HT-29 (cell line): ENCODE data around the gene SSB. TPM values are rescaled to one million over a fixed set of nuclear protein-coding genes. Genes with fewer than 3 reads are reported as not detected.
A peak's percentile ranks its signal among the peaks of the same experiment; 100 is the strongest.
"Not testable (repeated sequence)": the region's sequence is repeated elsewhere in the genome, so short reads cannot be mapped to it uniquely, and the experiment has no call there.

ENCODE experiments used
- DNase-seq: peaks from one replicate; pipeline ENCODE4 v3.0.0-alpha.2; 2015; ENCODE audit warnings: low spot score
- total RNA-seq: library from RNA; depleted of rRNA; stranded (reverse); fragments of >200 nt; shearing (Covaris generic); gene quantifications from 2 replicates; pipeline ENCODE4 v1.2.3, GENCODE V29; 2014; rRNA removed

SSB gene
- total RNA-seq, 1 experiment from 2014 or later = 77.5 TPM

DNA sequence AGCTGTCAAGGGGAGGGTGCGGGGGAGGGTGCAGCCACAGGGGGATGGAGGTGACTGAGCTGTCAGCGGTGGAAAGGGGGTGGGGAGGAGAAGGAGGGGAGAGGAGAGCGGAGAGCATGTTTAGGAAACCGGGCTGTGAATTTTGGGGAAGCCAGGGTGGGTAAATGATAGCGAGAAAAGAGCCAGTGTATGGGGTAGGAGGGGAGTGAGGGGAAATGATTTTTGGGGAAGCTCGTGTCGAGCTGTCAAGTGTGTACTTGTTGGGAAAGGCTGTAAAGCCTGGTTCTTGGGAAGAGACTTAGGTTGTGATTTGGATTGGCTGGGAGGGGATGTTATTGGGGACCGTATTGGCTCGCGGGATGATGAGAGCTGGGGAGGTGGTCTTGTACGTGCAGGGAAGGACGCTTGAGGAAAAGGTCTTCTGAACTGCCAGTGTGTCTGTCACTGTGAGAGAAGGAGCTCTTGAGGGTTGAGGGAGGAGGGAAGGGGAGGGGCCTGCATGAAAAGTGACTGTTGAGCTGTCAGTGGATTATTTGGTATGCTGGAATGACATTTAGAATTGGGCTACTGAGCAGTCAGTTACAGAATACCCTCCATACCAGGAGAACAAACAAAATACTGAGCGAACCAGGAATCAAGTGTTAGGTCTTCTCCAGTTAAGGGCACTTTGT lies 29.6 kb downstream of the SSB start:
- DNase-seq = peak; percentile 48

DNA sequence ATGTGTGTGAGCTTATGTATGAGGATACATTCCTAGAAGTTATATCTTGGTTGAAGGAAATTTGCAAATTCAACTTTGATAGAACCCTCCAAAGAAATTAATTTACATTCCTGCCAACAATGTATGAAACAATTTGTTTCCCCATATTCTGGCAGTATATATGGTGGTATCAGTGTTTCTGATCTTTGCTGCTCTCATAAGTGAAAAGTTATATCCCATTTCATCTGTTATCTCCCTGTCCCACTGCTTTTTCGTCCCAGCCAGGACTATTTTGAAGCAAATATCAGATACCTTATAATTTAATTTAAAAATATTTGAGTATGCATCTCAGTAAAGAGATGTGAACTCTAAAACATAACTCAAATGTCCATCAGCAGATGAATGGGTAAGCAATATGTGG lies 35.7 kb downstream of the SSB start:
- DNase-seq = no peak

DNA sequence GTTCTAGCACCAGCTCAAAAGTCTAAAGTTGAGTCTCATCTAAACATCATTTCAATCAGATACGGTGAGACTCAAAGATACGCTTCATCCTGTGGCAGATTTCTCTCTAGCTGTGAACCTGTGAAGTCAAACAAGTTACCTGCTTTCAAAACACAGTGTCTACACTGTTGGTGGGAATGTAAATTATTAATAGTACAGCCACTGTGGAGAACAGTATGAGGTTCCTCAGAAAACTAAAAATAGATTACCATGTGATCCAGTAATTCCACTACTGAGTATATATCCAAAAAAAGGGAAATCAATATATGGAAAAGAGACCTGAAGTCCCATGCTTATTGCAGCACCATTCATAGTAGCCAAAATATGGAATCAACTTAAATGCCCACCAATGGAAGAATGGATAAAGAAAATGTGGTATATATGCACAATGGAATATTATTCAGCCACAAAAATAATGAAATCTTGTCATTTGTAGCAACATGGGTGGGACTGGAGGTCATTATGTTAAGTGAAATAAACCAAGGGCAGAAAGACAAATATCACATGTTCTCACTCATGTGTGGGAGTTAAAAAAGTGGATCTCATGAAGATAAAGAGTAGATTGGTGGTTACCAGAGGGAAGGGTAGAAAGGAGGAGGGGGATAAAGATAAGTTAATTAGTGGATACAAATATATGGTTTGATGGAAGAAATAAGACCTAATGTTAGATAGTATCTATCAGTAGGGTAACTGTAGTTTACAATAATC lies 40.2 kb downstream of the SSB start:
- DNase-seq = no peak

DNA sequence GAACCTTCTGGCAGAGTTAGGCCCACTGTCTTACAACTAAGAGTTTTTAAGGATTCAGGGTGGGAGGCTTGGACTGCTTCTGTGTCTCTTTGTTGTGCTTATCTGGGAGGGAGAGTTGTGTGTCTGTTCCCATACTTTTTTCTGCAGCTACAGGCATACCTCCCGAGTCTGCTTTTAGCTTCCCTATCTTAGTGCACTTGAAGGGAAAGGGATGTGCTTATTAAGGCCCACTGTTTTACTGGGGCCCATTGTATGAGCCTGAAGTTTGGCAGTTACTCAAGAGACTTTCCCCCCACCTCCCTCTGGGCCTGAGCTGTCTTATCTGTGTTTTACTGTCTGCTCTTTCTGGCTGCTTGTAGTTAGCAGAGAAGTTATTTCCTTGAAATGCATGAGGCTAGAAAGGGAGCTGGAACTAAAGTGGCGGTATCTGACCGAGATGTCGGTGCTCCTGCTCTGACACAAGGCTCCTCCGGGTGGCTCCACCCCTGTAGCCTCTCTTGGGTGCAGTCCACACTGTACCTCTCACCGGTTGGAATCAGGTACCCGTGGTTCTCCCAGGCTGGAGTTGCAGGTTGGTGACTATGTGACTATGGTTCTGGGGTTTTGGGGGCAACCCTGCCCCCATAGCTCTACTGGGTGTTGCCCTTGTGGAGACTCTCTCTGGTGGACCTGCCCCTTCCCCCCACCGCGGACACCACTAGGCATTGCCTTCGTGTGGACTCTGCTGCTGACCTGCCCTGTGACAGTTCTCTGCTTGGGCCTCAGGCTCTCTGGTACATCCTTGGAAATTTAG lies 41.5 kb downstream of the SSB start:
- no peak for DNase-seq

DNA sequence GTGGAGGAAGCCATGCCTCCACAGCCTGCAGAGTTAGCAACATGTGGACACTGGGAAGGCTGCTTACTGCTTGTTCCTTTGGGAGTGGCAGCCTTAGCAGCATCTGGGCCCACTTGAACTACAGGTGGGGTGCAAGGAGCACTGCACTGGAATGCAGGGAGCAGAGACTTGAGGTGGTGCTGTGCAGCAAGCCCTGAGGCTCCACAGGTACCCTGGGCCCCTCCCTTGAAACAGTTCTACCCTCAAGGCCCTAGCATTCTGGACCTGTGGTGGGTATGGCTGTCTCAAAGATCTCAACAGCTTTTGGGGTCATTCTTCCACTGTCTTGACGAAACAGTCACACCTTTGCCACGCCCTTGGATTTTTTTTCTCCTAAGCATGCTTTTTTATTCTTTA lies 42.1 kb downstream of the SSB start:
- no peak for DNase-seq

DNA sequence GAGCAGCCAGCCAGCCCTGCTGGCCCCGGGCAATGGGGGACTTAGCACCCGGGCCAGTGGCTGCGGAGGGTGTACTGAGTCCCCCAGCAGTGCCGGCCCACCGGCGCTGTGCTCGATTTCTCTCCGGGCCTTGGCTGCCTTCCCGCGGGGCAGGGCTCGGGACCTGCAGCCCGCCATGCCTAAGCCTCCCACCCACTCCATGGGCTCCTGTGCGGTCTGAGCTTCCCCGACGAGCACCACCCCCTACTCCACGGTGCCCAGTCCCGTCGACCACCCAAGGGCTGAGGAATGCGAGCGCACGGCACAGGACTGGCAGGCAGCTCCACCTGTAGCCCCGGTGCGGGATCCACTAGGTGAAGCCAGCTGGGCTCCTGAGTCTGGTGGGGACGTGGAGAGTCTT lies 43.0 kb downstream of the SSB start:
- DNase-seq = not testable (repeated sequence)

DNA sequence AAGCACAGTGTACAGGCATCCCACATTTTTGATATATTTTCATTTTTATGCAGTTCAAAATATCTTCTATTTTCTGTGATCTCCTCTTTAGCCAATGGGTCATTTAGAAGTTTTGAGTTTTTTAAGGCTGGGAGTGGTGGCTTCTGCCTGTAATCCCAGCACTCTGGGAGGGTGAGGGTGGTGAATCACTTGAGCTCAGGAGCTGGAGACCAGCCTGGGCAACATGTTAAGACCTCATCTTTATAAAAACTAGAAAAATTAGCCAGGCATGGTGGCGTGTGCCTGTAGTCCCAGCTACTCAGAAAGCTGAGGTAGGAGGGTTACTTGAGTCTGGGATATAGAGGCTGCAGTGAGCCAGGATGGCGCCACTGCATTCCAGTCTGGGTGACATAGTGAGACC lies 46.3 kb downstream of the SSB start:
- DNase-seq = no peak

DNA sequence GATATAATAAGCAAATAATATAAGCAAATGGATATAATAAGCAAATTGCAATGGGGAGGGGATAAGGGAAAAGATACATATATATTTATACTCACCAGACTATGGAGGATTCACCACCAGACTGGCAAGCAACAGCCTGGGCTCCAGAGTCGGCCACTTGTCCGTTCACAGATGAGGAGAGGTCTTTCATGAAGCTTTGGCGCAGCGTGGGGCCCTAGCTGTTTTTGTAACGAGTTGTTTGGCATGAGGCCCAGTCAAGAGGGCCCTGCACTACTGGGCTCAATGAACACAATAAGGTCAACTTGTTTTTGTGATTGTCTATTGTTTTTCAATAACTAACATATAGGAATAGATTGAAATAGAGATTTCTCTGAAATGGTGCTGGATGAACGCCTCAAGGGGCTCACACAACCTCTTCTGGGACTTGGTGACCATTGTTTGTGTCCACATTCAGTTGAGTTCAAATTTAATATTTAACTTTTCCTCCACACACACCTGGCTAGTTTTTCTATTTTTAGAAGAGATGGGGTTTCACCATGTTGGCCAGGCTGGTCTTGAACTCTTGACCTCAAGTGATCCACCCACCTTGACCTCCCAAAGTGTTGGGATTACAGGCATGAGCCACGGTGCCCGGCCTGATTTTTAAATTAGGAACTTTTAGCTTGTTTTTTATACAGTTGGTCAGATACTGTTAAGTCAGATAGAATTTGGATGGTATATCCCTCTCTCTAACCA lies 50.5 kb downstream of the SSB start:
- not testable (repeated sequence) for DNase-seq

DNA sequence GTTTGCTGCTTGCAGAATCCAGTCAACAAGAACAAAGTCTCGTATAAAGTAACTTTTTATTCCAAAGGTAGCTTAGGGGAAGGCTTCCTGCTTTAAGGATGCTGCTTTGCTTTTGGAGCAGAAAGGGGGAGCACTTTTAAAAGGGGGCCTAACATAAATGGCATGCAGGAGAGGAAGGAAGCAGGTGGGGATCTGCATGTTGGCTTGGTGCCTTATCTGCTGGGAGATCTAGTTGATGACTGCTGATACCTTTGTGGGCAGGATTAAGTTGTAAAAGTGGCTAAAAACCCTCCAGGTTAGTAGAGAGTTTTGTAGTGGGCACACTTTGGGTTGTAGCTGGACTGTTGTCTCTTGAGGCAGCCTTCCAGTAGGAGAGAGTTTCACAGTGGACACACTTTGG lies 51.0 kb downstream of the SSB start:
- no peak for DNase-seq

DNA sequence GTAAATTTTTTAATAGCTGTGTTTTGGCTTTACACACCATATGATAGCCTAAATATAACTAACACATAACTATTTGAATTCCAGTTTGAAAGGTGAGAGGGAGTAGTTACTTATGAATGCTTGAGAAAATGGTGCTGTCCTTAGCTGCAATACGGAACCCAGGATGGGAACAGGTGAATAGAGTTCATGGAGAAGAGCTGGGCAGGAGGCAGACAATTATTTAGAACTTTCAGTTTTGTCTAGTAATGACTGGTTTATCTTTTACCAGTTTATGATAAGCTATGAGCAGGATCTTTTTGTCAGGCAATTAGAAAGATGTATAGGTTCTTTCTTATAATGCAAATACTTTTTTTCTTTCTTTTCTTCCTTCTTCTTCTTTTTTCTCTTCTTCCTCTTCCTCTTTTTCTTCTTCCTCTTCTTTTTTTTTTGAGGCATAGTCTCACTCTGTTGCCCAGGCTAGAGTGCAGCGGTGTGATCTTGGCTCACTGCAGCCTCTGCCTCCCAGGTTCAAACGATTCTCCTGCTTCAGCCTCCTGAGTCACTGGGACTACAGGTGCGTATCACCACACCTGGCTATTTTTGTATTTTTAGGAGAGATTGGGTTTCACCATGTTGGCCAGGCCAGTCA lies 54.5 kb downstream of the SSB start:
- DNase-seq = no peak

DNA sequence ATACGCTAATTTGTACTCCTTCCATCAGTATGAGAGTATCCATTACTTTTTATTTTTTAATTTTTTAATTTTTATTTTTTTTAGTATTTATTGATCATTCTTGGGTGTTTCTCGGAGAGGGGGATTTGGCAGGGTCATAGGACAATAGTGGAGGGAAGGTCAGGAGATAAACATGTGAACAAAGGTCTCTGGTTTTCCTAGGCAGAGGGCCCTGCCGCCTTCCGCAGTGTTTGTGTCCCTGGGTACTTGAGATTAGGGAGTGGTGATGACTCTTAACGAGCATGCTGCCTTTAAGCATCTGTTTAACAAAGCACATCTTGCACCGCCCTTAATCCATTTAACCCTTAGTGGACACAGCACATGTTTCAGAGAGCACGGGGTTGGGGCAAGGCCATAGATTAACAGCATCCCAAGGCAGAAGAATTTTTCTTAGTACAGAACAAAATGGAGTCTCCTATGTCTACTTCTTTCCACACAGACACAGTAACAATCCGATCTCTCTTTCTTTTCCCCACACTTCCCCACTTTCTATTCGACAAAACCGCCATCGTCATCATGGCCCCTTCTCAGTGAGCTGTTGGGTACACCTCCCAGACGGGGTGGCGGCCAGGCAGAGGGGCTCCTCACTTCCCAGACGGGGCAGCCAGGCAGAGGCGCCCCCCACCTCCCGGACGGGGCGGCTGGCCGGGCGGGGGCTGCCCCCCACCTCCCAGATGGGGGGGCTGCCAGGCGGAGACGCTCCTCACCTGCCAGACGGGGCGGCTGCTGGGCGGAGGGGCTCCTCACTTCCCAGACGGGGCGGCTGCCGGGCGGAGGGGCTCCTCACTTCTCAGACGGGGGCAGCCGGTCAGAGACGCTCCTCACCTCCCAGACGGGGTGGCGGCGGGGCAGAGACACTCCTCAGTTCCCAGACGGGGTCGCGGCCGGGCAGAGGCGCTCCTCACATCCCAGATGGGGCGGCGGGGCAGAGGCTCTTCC lies 56.9 kb downstream of the SSB start:
- not testable (repeated sequence) for DNase-seq

DNA sequence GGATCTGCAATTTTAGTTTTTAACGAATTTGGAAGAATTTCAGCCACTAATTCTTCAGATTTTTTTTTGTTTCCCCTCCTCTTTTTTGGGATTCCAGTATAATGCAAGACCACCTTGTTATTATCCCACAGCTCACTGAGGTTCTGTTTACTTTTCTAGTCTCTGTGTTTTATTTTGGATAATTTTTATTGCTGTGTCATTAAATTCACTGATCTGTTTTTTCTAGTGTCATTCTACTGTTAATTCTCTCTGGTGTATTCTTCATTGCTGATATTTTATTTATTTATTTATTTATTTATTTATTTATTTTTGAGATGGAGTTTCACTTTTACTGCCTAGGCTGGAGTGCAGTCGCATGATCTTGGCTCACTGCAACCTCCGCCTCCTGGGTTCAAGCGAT lies 60.8 kb downstream of the SSB start:
- DNase-seq = no peak

DNA sequence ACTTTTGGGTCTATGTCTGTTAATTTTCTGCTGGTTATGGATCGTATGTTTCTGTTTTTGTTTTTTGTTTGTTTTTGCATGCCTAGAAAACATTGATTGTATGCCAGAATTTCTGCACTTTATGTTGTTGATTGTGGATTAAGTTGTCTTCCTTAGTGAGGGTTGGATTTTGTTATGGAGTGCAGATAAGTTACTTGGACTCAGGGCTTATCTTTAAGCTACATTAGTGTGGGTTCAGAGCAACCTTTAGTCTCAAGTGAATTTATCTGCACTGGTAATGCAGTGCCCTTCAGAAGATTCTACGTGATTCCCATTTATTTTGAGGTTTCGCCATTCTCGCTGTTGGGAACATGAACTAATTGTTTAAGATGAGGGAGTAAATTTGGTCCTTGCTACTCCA lies 61.5 kb downstream of the SSB start:
- DNase-seq = no peak

Other genes starting within 250 kb of the SSB start
- gene FASTKD1, start 225.0 kb upstream of the SSB start, total RNA-seq = 5.1 and 6.9 TPM in 2 replicates
- gene PPIG, start 214.5 kb upstream of the SSB start, total RNA-seq = 15.4 and 20.7 TPM in 2 replicates
- gene CFAP210, start 104.5 kb upstream of the SSB start, total RNA-seq = not detected in 2 replicates
- 4.4 and 8.2 TPM in 2 replicates for gene PHOSPHO2, start 104.4 kb upstream of the SSB start, total RNA-seq
- gene KLHL23, start 65.0 kb upstream of the SSB start, total RNA-seq = 5.4 and 12.1 TPM in 2 replicates
- 35.8 and 43.2 TPM in 2 replicates for gene METTL5, start 26.0 kb downstream of the SSB start, total RNA-seq
- gene UBR3, start 28.6 kb downstream of the SSB start, total RNA-seq = 9.6 and 11.4 TPM in 2 replicates